Measurements from ENCODE around the gene KCNH6.

- TF ChIP-seq CTCF (IDR thresholded peaks at IDR 0.05) (no peak), POLR2A (IDR thresholded peaks at IDR 0.05) (no peak), EP300 (IDR thresholded peaks at IDR 0.05) (no peak), POLR2AphosphoS5 (IDR thresholded peaks at IDR 0.05) (no peak)
Measured at GRCh38 chr17:63516910-63517824, 6.0 kb upstream of the KCNH6 start.
